ENCODE results near the gene COIL. TPM values are rescaled to one million over a fixed set of nuclear protein-coding genes. Genes with fewer than 3 reads are reported as not detected.
A peak's percentile ranks its signal among the peaks of the same experiment; 100 is the strongest.

Gene COIL
- total and polyA plus RNA-seq, 9 of the 15 experiments (the other 6 are each of a cell fraction or from before 2014, with no cell fraction given): 23.9 to 41.3 (median 28.7) TPM

- peak in 1 of 2 experiments; percentile 78; a peak in 2 of 4 replicates for TF ChIP-seq ZMIZ1 (IDR thresholded peaks at IDR 0.05; ENCODE audit: low read depth in 2 of 2, low read length in 2 of 2)
- no peak for TF ChIP-seq GMEB1 (CRISPR knock-in tag; IDR thresholded peaks at IDR 0.05)
- TF ChIP-seq HMG20B (CRISPR knock-in tag; IDR thresholded peaks at IDR 0.05): no peak
- TF ChIP-seq POLR2A (conservative IDR thresholded peaks at IDR 0.05): peak; percentile 44; the same call in 1 of the 2 replicates
- peak; percentile 60; the same call in 1 of the 2 replicates for TF ChIP-seq ZNF766 (CRISPR knock-in tag; conservative IDR thresholded peaks at IDR 0.05)
- TF ChIP-seq ZNF3 (CRISPR knock-in tag; IDR thresholded peaks at IDR 0.05): no peak
- TF ChIP-seq HNRNPL (IDR thresholded peaks at IDR 0.05; ENCODE audit: low read depth, low read length): no peak
- TF ChIP-seq TEAD2 (tag; IDR thresholded peaks at IDR 0.05): no peak
- peak; percentile 75 to 83; a peak in 3 of 4 replicates for TF ChIP-seq MAZ (CRISPR knock-in tag; conservative IDR thresholded peaks at IDR 0.05 in 1 of 2, IDR thresholded peaks at IDR 0.05 in 1 of 2)
- TF ChIP-seq ATF7 (IDR thresholded peaks at IDR 0.05): peak; percentile 53
- TF ChIP-seq GATA2 (CRISPR knock-in tag; IDR thresholded peaks at IDR 0.05): peak; percentile 79
- TF ChIP-seq ZNF589 (CRISPR knock-in tag; IDR thresholded peaks at IDR 0.05; ENCODE audit: low read depth): 0 out of 2 replicates have a peak, but pooled peaks have one; percentile 57
- no peak for TF ChIP-seq ZNF561 (CRISPR knock-in tag; conservative IDR thresholded peaks at IDR 0.05)
- TF ChIP-seq HNRNPH1 (optimal IDR thresholded peaks at IDR 0.05; ENCODE audit: low read depth, low read length): no peak
- TF ChIP-seq TCF3 (CRISPR knock-in tag; IDR thresholded peaks at IDR 0.05): peak; percentile 85
- peak; percentile 98 for TF ChIP-seq ZNF263 (CRISPR knock-in tag; IDR thresholded peaks at IDR 0.05; ENCODE audit: borderline replicate concordance)
- no peak for TF ChIP-seq NCOA4 (IDR thresholded peaks at IDR 0.05; ENCODE audit: partially characterized antibody)
- no peak for TF ChIP-seq HMGN3 (IDR thresholded peaks at IDR 0.05; ENCODE audit: borderline replicate concordance, extremely low read depth, insufficient read length, low read depth, low read length)
- TF ChIP-seq VEZF1 (CRISPR knock-in tag; IDR thresholded peaks at IDR 0.05): peak; percentile 83
- TF ChIP-seq NR2C1 (IDR thresholded peaks at IDR 0.05): no peak
- peak; percentile 29; the same call in 1 of the 2 replicates for TF ChIP-seq NR2C1 (tag; IDR thresholded peaks at IDR 0.05)
Measured at GRCh38 chr17:56985371-56986162, 24.7 kb upstream of the COIL start (continued).
